HFF-Myc (cell line): ENCODE measurements around the gene ZBTB12.
A peak's percentile ranks its signal among the peaks of the same experiment; 100 is the strongest.

ENCODE experiments used
- DNase-seq: peaks from one replicate; pipeline ENCODE4 v3.0.0-alpha.2; 2011; ENCODE audit warnings: low read depth; ENCODE audit errors: extremely low read depth
- H3K4me3 ChIP-seq: replicated peaks from 2 replicates; pipeline ENCODE4 v1.5.1; 2011; ENCODE audit warnings: low read depth, mild to moderate bottlenecking, control low read depth, low read length
- CTCF ChIP-seq: IDR thresholded peaks from 2 replicates; pipeline ENCODE4 v1.5.1; 2012; ENCODE audit warnings: mild to moderate bottlenecking, low read depth, low read length, control low read depth; ENCODE audit errors: missing control alignments

The ZBTB12 gene

GRCh38 chr6:31897612-31898382 lies 4.1 kb downstream of the ZBTB12 start, which contains the start of gene EHMT2:
TSS of gene EHMT2 (minus strand) at chr6:31897698. CDS start at chr6:31897677, 21 bp downstream.
- peak within 1 kb of the TSS; percentile 65 for H3K4me3 ChIP-seq
- no peak for DNase-seq
- no peak for TF ChIP-seq CTCF

GRCh38 chr6:31896856-31897611 lies 4.9 kb downstream of the ZBTB12 start:
- H3K4me3 ChIP-seq = peak overlapping the region; percentile 65
- no peak for DNase-seq
- no peak for TF ChIP-seq CTCF

GRCh38 chr6:31896493-31896855 lies 5.4 kb downstream of the ZBTB12 start:
- H3K4me3 ChIP-seq = peak overlapping the region; percentile 65
- no peak for DNase-seq
- no peak for TF ChIP-seq CTCF

GRCh38 chr6:31892821-31893220 lies 9.1 kb downstream of the ZBTB12 start:
- TF ChIP-seq CTCF = no peak
- H3K4me3 ChIP-seq = no peak overlapping the region
- no peak for DNase-seq

- H3K4me3 ChIP-seq = no peak overlapping the region
- TF ChIP-seq CTCF = no peak
- no peak for DNase-seq
Observed at GRCh38 chr6:31889331-31889972, 12.4 kb downstream of the ZBTB12 start.

GRCh38 chr6:31888276-31889258 lies 13.3 kb downstream of the ZBTB12 start:
- DNase-seq = no peak
- H3K4me3 ChIP-seq = no peak overlapping the region
- TF ChIP-seq CTCF = peak; percentile 82
